ENCODE data around the gene LGALS4.
"Not testable (repeated sequence)": the region's sequence is repeated elsewhere in the genome, so short reads cannot be mapped to it uniquely, and the experiment has no call there.

The LGALS4 gene

GRCh38 chr19:38834590-38834989, 21.8 kb upstream of the LGALS4 start:
- Histone ChIP-seq H3K4me1 (ENCODE audit: control insufficient read depth, insufficient read depth, low read length) (peaks cover 12% of the 10 kb centered on the region), H3K4me3 (ENCODE audit: low read depth, low read length) (no peak overlapping the region), H3K27me3 (ENCODE audit: control insufficient read depth, insufficient read depth, low read length) (no peaks in the 10 kb centered on the region), H3K9me3 (ENCODE audit: control insufficient read depth, insufficient read depth, low read depth, low read length) (no peaks in the 10 kb centered on the region), H3K27ac (ENCODE audit: low read depth, low read length) (no peak overlapping the region), H3K9ac (ENCODE audit: low read length) (no peak overlapping the region), H3K36me3 (ENCODE audit: control insufficient read depth, insufficient read depth, low read length) (peaks cover 55% of the 10 kb centered on the region)

DNA sequence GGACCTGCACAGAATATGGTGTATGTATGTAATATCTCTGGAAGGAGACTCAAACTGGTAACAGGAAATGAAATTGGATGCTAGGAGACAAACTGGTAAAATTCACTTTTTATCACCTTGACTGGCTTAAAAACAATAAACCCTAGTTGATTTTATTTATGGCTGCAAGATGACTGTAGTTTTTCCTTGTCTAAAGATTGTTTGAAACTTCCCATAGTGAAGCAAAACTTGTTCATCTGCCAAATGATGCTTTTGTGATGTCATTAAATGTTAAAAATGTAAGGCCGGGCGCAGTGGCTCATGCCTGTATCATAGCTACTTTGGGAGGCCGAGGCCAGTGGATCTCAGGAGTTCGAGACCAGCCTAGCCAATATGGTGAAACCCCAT, 21.4 kb upstream of the LGALS4 start:
- Histone ChIP-seq H3K9ac (ENCODE audit: low read length) (no peak overlapping the region), H3K36me3 (ENCODE audit: control insufficient read depth, insufficient read depth, low read length) (peaks cover 53% of the 10 kb centered on the region), H3K4me1 (ENCODE audit: control insufficient read depth, insufficient read depth, low read length) (peaks cover 12% of the 10 kb centered on the region), H3K27ac (ENCODE audit: low read depth, low read length) (no peak overlapping the region), H3K4me3 (ENCODE audit: low read depth, low read length) (no peak overlapping the region), H3K9me3 (ENCODE audit: control insufficient read depth, insufficient read depth, low read depth, low read length) (no peaks in the 10 kb centered on the region), H3K27me3 (ENCODE audit: control insufficient read depth, insufficient read depth, low read length) (no peaks in the 10 kb centered on the region)

DNA sequence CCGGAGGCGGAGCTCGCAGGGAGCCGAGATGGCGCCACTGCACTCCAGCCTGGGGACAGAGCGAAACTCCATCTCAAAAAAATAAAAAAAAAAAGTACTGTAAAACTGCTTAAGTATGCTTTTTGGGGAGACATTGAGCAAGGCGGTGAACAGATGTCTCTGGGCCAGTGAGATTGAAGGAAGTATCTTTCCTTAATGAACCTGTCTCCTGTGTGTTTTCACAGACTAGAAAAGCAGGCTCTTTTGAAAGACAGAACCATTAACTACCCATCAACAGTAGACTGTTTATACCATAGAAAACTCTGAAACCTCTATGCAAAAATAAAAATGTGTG, 20.3 kb upstream of the LGALS4 start:
- H3K9ac ChIP-seq (ENCODE audit: low read length) = no peak overlapping the region
- no peaks in the 10 kb centered on the region for H3K27me3 ChIP-seq (ENCODE audit: control insufficient read depth, insufficient read depth, low read length)
- peaks cover 12% of the 10 kb centered on the region for H3K4me1 ChIP-seq (ENCODE audit: control insufficient read depth, insufficient read depth, low read length)
- no peak overlapping the region for H3K4me3 ChIP-seq (ENCODE audit: low read depth, low read length)
- H3K27ac ChIP-seq (ENCODE audit: low read depth, low read length) = no peak overlapping the region
- H3K36me3 ChIP-seq (ENCODE audit: control insufficient read depth, insufficient read depth, low read length) = peaks cover 52% of the 10 kb centered on the region
- no peaks in the 10 kb centered on the region for H3K9me3 ChIP-seq (ENCODE audit: control insufficient read depth, insufficient read depth, low read depth, low read length)

- H3K27me3 ChIP-seq (ENCODE audit: control insufficient read depth, insufficient read depth, low read length) = no peaks in the 10 kb centered on the region
- peak overlapping the region; percentile 93 for H3K4me3 ChIP-seq (ENCODE audit: low read depth, low read length)
- H3K4me1 ChIP-seq (ENCODE audit: control insufficient read depth, insufficient read depth, low read length) = peaks cover 18% of the 10 kb centered on the region
- H3K27ac ChIP-seq (ENCODE audit: low read depth, low read length) = peak overlapping the region; percentile 75; the same call in 1 of the 2 replicates
- peaks cover 47% of the 10 kb centered on the region for H3K36me3 ChIP-seq (ENCODE audit: control insufficient read depth, insufficient read depth, low read length)
- H3K9ac ChIP-seq (ENCODE audit: low read length) = peak overlapping the region; percentile 88
- H3K9me3 ChIP-seq (ENCODE audit: control insufficient read depth, insufficient read depth, low read depth, low read length) = no peaks in the 10 kb centered on the region
Measured at GRCh38 chr19:38831142-38831605, 18.4 kb upstream of the LGALS4 start.

- peaks cover 37% of the 10 kb centered on the region for H3K36me3 ChIP-seq (ENCODE audit: control insufficient read depth, insufficient read depth, low read length)
- H3K4me3 ChIP-seq (ENCODE audit: low read depth, low read length) = no peak overlapping the region
- H3K27ac ChIP-seq (ENCODE audit: low read depth, low read length) = no peak overlapping the region
- H3K27me3 ChIP-seq (ENCODE audit: control insufficient read depth, insufficient read depth, low read length) = no peaks in the 10 kb centered on the region
- no peaks in the 10 kb centered on the region for H3K9me3 ChIP-seq (ENCODE audit: control insufficient read depth, insufficient read depth, low read depth, low read length)
- H3K4me1 ChIP-seq (ENCODE audit: control insufficient read depth, insufficient read depth, low read length) = peaks cover 18% of the 10 kb centered on the region
- H3K9ac ChIP-seq (ENCODE audit: low read length) = no peak overlapping the region
Measured at GRCh38 chr19:38830039-38830733, 17.4 kb upstream of the LGALS4 start.

GRCh38 chr19:38829203-38829602, 16.5 kb upstream of the LGALS4 start:
- Histone ChIP-seq H3K36me3 (ENCODE audit: control insufficient read depth, insufficient read depth, low read length) (peaks cover 35% of the 10 kb centered on the region), H3K4me1 (ENCODE audit: control insufficient read depth, insufficient read depth, low read length) (peaks cover 26% of the 10 kb centered on the region)
- not testable (repeated sequence) for H3K9ac ChIP-seq (ENCODE audit: low read length); H3K4me3 ChIP-seq (ENCODE audit: low read depth, low read length); H3K9me3 ChIP-seq (ENCODE audit: control insufficient read depth, insufficient read depth, low read depth, low read length); H3K27ac ChIP-seq (ENCODE audit: low read depth, low read length); H3K27me3 ChIP-seq (ENCODE audit: control insufficient read depth, insufficient read depth, low read length)

DNA sequence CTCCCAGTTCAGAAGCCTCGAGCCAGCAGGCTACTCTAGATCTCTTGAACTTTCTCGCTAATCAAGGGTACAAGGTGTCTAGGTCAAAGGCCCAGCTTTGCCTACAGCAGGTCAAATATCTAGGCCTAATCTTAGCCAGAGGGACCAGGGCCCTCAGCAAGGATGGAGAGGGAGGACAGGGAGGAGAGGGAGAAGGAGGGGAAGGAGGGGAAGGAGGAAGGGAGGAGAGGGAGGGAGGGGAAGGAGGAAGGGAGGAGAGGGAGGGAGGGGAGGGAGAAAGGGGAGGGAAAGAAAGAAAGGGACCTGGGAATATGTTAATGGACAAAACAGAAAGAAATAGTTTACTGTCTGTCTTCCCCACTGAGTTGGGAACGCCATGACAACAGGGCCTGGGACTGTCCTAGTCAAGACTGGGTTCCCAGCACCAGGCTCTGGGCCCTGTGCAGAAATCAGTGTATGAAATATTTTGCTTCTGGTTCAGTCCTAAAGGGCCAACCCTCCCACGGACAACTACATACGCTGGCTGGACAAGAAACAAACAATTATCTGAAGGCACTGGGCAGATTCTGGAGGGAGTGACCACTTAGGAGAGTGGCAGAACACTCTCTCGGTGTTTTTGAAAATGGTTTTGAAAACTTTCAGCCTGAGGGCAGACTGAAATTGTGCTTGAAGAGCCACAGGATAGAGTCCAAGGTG, 14.3 kb upstream of the LGALS4 start:
- Histone ChIP-seq H3K27ac (ENCODE audit: low read depth, low read length) (no peak overlapping the region), H3K4me1 (ENCODE audit: control insufficient read depth, insufficient read depth, low read length) (peaks cover 29% of the 10 kb centered on the region), H3K9me3 (ENCODE audit: control insufficient read depth, insufficient read depth, low read depth, low read length) (peaks cover 2% of the 10 kb centered on the region; the same call in 1 of the 2 replicates), H3K27me3 (ENCODE audit: control insufficient read depth, insufficient read depth, low read length) (no peaks in the 10 kb centered on the region), H3K9ac (ENCODE audit: low read length) (no peak overlapping the region), H3K4me3 (ENCODE audit: low read depth, low read length) (no peak overlapping the region), H3K36me3 (ENCODE audit: control insufficient read depth, insufficient read depth, low read length) (peaks cover 40% of the 10 kb centered on the region)

DNA sequence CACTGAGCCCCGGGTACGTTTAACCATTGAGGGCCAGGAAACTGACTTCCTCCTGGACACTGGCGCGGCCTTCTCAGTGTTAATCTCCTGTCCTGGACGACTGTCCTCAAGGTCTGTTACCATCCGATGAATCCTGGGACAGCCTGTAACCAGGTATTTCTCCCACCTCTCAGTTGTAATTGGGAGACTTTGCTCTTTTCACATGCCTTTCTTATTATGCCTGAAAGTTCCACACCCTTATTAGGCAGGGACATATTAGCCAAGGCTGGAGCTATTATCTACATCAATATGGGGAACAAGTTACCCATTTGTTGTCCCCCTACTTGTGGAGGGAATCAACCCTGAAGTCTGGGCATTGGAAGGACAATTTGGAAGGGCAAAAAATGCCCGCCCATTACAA, 13.2 kb upstream of the LGALS4 start:
- H3K27ac ChIP-seq (ENCODE audit: low read depth, low read length); H3K27me3 ChIP-seq (ENCODE audit: control insufficient read depth, insufficient read depth, low read length); H3K9ac ChIP-seq (ENCODE audit: low read length); H3K4me3 ChIP-seq (ENCODE audit: low read depth, low read length); H3K9me3 ChIP-seq (ENCODE audit: control insufficient read depth, insufficient read depth, low read depth, low read length): not testable (repeated sequence)
- H3K4me1 ChIP-seq (ENCODE audit: control insufficient read depth, insufficient read depth, low read length) = peaks cover 24% of the 10 kb centered on the region
- peaks cover 44% of the 10 kb centered on the region for H3K36me3 ChIP-seq (ENCODE audit: control insufficient read depth, insufficient read depth, low read length)

- peaks cover 35% of the 10 kb centered on the region for H3K36me3 ChIP-seq (ENCODE audit: control insufficient read depth, insufficient read depth, low read length)
- not testable (repeated sequence) for H3K4me3 ChIP-seq (ENCODE audit: low read depth, low read length); H3K9ac ChIP-seq (ENCODE audit: low read length); H3K9me3 ChIP-seq (ENCODE audit: control insufficient read depth, insufficient read depth, low read depth, low read length); H3K27ac ChIP-seq (ENCODE audit: low read depth, low read length); H3K27me3 ChIP-seq (ENCODE audit: control insufficient read depth, insufficient read depth, low read length)
- H3K4me1 ChIP-seq (ENCODE audit: control insufficient read depth, insufficient read depth, low read length) = peaks cover 22% of the 10 kb centered on the region
Measured at GRCh38 chr19:38821230-38821825, 8.6 kb upstream of the LGALS4 start.

- Histone ChIP-seq H3K4me3 (ENCODE audit: low read depth, low read length) (no peak overlapping the region), H3K36me3 (ENCODE audit: control insufficient read depth, insufficient read depth, low read length) (peaks cover 50% of the 10 kb centered on the region), H3K27me3 (ENCODE audit: control insufficient read depth, insufficient read depth, low read length) (no peaks in the 10 kb centered on the region), H3K9me3 (ENCODE audit: control insufficient read depth, insufficient read depth, low read depth, low read length) (peaks cover 7% of the 10 kb centered on the region; the same call in 1 of the 2 replicates), H3K9ac (ENCODE audit: low read length) (no peak overlapping the region), H3K27ac (ENCODE audit: low read depth, low read length) (no peak overlapping the region), H3K4me1 (ENCODE audit: control insufficient read depth, insufficient read depth, low read length) (peaks cover 14% of the 10 kb centered on the region)
Measured at GRCh38 chr19:38819231-38819920, 6.6 kb upstream of the LGALS4 start.

DNA sequence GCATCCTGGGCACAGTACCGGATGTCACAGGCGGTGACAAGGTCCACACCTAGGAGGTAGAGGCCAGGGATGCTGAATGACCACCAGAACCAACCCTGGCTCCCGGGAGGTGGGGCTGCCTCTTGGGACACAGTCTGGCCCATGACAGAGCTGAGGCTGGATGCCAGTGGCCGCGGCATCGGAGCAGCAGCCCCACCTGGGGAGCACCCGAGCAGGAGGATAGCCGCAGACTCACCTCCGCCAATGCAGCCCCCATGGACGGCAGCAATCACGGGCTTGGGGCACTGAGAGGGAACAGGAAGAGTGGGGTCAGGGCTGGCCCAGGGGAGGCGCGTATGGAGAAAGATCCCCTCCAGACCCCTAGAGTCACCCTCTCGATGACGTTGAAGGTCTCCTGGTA, 4.3 kb upstream of the LGALS4 start:
- H3K4me1 ChIP-seq (ENCODE audit: control insufficient read depth, insufficient read depth, low read length) = peaks cover 7% of the 10 kb centered on the region; the same call in 1 of the 2 replicates
- H3K9ac ChIP-seq (ENCODE audit: low read length) = no peak overlapping the region
- no peak overlapping the region for H3K27ac ChIP-seq (ENCODE audit: low read depth, low read length)
- peaks cover 45% of the 10 kb centered on the region for H3K36me3 ChIP-seq (ENCODE audit: control insufficient read depth, insufficient read depth, low read length)
- H3K27me3 ChIP-seq (ENCODE audit: control insufficient read depth, insufficient read depth, low read length) = no peaks in the 10 kb centered on the region
- H3K9me3 ChIP-seq (ENCODE audit: control insufficient read depth, insufficient read depth, low read depth, low read length) = 0 out of 2 replicates have a peak, but pooled peaks cover 4% of the 10 kb centered on the region
- no peak overlapping the region for H3K4me3 ChIP-seq (ENCODE audit: low read depth, low read length)

Measured in HUES6 (cell line).